Mucosa of stomach (tissue), 1 donor: Measurements from ENCODE around the gene BLID.

Experiments
- H3K27me3 ChIP-seq: one replicate; pipeline ENCODE4 v1.7.0; 2013; ENCODE audit warnings: mild to moderate bottlenecking, low read length; ENCODE audit not compliant: control insufficient read depth, insufficient read depth
- H3K36me3 ChIP-seq: one replicate; pipeline ENCODE4 v1.7.0; 2013; ENCODE audit warnings: low read length; ENCODE audit not compliant: control insufficient read depth, insufficient read depth
- H3K4me1 ChIP-seq: one replicate; pipeline ENCODE4 v1.7.0; 2013; ENCODE audit warnings: mild to moderate bottlenecking, low read length; ENCODE audit not compliant: control insufficient read depth, insufficient read depth
- H3K4me3 ChIP-seq: one replicate; pipeline ENCODE4 v1.7.0; 2013; ENCODE audit warnings: low read length
- H3K9ac ChIP-seq: one replicate; pipeline ENCODE4 v1.7.0; 2013; ENCODE audit warnings: mild to moderate bottlenecking, low read length, moderate library complexity
- H3K9me3 ChIP-seq: one replicate; pipeline ENCODE4 v1.7.0; 2013; ENCODE audit warnings: mild to moderate bottlenecking, low read length, moderate library complexity; ENCODE audit not compliant: control insufficient read depth
- donor health status: Pancreatic carcinoma.

The BLID gene

DNA sequence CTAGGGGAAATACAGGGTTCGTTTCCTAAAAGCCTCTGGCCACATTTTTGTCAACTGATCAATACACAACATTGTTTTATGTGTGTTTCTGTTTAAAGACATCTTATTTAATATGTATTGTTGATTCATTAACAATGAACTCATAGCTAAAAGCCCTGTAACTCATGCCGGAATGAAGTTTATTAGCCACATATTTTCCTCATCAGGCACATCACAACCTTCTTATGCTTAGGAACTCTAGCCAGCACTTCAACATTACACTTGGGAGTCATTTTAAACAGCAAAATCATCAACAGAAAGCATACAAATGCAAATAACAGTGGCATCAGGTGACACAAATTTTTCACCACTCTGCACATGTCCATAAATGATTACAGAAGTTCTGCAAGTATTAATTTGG, 15.1 kb upstream of the BLID start:
- Histone ChIP-seq H3K9me3 (no peaks in the 10 kb centered on the region), H3K27me3 (no peaks in the 10 kb centered on the region), H3K9ac (no peak overlapping the region), H3K4me3 (no peak overlapping the region), H3K4me1 (no peaks in the 10 kb centered on the region), H3K36me3 (no peaks in the 10 kb centered on the region)

DNA sequence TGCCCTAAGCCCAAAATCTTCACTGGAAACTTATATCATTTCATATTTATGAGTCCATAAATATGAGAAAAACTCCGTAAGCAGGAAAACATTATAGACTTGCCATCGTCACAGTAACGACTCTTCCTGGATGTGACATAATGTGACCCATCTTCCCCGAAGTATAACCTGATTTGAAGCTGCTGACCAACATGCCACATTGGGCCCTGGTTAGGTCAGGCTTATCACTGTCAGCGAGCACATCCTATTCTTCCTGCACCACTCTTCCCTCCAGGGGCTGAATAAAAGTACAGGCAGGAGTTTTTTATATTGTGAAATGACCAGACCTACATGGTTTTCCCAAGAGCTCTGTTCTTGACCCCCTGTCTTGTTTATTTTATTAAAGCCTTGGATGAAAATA, 12.1 kb upstream of the BLID start:
- Histone ChIP-seq H3K4me3 (no peak overlapping the region), H3K27me3 (no peaks in the 10 kb centered on the region), H3K4me1 (no peaks in the 10 kb centered on the region), H3K9ac (no peak overlapping the region), H3K36me3 (no peaks in the 10 kb centered on the region), H3K9me3 (no peaks in the 10 kb centered on the region)

DNA sequence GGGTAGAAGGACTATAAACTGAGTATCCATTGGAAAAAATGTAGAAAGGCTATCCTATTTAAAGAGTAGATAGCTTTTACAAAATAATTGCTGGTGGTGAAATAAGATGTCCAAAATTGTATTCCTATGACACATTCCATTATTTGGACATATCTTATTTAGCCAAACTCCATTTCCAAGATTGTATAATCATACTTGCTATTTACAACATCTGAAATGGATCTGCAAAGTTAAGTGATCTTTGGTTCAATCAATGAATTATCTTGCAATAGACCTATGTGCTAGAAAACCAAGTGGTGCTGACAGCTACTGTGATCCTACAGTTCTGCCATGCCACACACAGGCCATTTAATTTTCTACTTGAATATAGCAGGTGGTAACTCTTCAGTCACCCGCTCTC, 11.0 kb upstream of the BLID start:
- Histone ChIP-seq H3K9ac (no peak overlapping the region), H3K4me1 (no peaks in the 10 kb centered on the region), H3K36me3 (no peaks in the 10 kb centered on the region), H3K27me3 (no peaks in the 10 kb centered on the region), H3K4me3 (no peak overlapping the region), H3K9me3 (no peaks in the 10 kb centered on the region)

DNA sequence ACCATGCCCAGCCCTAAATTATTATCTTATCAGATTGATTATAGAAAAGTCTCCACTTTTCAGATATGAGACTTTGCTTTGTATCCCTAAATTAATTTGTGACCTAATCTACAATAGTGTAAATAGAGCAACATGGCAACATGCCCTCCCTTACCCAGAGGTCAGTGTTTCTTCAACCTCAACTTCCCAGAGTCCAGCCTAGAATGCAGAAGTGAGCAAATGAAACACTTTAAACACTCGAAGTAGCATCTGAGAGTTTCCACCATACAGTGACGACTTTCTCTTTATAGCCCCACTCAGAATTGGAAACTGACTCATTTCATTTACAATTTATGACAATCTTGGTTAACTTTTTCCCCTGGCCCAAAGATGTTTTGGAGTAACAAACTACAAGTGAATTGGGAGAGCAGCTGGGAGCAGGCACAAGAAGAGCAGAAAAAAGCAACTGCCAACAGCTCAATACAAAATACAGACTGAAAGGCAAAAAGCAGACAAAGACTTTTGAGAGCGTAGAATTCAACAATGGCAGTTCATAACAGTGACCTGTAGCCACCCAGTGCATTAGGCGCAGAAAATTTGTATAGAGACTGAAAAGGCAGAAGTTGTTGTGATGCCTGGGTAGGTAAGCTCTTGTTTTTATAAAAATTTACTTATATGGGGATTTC, 10.1 kb upstream of the BLID start:
- no peaks in the 10 kb centered on the region for H3K27me3 ChIP-seq
- no peaks in the 10 kb centered on the region for H3K36me3 ChIP-seq
- H3K4me3 ChIP-seq, result no peak overlapping the region
- no peaks in the 10 kb centered on the region for H3K9me3 ChIP-seq
- H3K9ac ChIP-seq, result no peak overlapping the region
- H3K4me1 ChIP-seq, result no peaks in the 10 kb centered on the region

DNA sequence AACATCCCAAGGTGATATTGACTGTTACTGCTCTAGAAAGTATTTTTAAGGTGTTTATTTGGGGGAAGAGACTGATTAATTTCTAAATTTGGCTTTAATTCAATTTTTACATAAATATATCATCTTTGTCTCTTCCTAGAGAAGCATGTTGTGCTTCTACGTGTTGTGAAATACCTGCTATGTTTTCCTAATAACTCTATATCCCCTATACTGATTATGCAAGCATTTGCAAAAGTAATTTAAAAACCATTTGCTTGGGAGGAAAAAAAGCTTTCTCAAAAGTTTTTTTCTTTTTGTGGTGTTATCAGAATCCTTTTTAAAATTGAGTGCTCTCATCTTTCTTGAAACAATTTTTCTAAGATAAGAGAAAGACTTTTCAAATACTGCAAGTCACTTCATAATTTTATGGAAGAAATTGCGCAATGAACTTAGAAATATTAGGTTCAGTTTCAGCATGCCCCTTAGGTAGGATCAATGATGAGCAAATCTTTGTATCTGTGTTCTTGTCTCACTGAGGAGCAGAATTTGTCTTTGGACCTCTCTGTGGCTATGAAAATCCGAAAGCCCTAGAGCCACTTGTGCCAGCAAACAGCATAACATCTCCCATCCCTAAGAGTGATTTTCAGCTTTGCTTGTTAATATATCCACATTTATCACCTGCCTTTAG, 7.4 kb upstream of the BLID start:
- H3K36me3 ChIP-seq, result no peaks in the 10 kb centered on the region
- H3K9ac ChIP-seq, result no peak overlapping the region
- no peak overlapping the region for H3K4me3 ChIP-seq
- H3K9me3 ChIP-seq, result no peaks in the 10 kb centered on the region
- H3K27me3 ChIP-seq, result no peaks in the 10 kb centered on the region
- no peaks in the 10 kb centered on the region for H3K4me1 ChIP-seq

DNA sequence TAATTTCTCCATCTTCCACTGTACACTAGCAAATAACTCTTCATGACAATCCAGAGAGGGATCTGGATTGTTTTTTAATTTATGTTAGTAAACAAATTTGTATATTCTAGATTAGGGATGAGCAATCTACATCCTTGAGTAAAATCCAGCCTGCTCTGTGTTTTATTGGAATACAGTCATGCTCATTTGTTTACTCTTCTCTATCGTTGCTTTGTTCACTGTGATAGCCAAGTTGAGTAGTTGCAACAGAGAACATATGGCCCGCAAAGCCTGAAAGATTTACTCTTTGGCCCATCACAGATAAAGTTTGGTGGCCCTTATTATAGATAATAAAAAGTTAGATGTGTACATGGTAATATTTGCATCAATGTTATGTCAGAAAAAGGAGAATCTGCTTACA, 6.2 kb upstream of the BLID start:
- Histone ChIP-seq H3K9ac (no peak overlapping the region), H3K4me3 (no peak overlapping the region), H3K9me3 (no peaks in the 10 kb centered on the region), H3K4me1 (no peaks in the 10 kb centered on the region), H3K27me3 (no peaks in the 10 kb centered on the region), H3K36me3 (no peaks in the 10 kb centered on the region)

DNA sequence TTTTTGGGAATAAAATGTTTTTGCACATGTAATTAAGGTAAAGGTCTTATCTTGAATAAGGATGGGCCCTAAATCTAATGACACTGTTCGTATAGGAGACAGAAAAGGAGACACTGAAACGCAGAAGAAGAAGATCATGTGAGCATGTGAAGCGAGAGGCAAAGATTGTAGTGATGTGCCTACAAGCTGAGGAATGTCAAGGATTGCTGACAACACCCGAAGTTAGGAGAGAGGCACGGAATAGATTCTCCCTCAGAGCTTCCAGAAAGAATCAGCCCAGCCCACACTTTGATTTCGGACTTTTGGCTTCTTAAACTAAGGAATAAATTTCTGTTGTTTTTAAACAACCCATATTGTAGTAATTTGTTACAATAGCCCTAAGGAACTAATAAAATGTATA, 4.1 kb upstream of the BLID start:
- no peaks in the 10 kb centered on the region for H3K4me1 ChIP-seq
- H3K9me3 ChIP-seq, result no peaks in the 10 kb centered on the region
- H3K9ac ChIP-seq, result no peak overlapping the region
- no peaks in the 10 kb centered on the region for H3K27me3 ChIP-seq
- no peak overlapping the region for H3K4me3 ChIP-seq
- no peaks in the 10 kb centered on the region for H3K36me3 ChIP-seq

DNA sequence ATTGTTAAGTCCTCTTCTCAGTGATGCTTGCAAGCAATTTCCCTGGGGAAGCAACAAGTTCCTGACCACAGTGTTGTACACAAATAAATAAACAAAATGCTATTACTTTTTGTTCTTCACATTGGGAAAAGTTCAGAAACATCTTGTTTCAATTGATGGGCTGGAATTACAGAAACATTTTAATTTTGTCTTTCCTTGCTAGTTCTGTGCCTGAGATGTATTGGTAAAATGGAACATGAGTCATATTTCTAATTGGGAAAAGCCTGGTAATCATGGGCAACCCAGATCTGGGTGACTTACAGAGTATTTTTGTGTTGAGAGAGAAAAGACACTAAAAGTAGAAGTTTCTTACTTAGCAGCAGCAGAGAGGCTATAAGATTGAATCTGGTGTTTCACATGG, 576 bp upstream of the BLID start:
- H3K9ac ChIP-seq, result no peak overlapping the region
- no peak overlapping the region for H3K4me3 ChIP-seq
- H3K36me3 ChIP-seq, result no peaks in the 10 kb centered on the region
- H3K27me3 ChIP-seq, result no peaks in the 10 kb centered on the region
- no peaks in the 10 kb centered on the region for H3K4me1 ChIP-seq
- H3K9me3 ChIP-seq, result no peaks in the 10 kb centered on the region

DNA sequence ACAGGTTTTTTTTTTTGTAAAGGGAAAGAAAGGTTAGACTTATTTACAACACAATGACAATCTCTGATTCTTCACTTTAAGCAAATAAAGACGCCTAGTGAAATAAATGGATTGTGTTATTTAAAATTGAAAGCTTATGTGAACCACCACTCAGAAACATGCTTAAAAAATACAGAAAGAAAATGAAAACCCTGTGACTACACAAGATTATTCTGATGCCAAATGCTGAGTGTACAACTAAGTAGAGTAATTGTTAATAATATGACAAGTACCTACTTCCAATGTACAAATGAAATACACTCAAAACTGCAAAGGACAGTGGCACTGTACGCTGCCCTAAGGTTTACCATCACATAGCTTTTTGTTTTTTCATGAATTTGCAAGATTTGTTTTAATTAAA, 1.0 kb downstream of the BLID start:
- H3K4me1 ChIP-seq, result no peaks in the 10 kb centered on the region
- H3K9me3 ChIP-seq, result no peaks in the 10 kb centered on the region
- no peak overlapping the region for H3K9ac ChIP-seq
- H3K27me3 ChIP-seq, result no peaks in the 10 kb centered on the region
- no peak overlapping the region for H3K4me3 ChIP-seq
- H3K36me3 ChIP-seq, result no peaks in the 10 kb centered on the region

DNA sequence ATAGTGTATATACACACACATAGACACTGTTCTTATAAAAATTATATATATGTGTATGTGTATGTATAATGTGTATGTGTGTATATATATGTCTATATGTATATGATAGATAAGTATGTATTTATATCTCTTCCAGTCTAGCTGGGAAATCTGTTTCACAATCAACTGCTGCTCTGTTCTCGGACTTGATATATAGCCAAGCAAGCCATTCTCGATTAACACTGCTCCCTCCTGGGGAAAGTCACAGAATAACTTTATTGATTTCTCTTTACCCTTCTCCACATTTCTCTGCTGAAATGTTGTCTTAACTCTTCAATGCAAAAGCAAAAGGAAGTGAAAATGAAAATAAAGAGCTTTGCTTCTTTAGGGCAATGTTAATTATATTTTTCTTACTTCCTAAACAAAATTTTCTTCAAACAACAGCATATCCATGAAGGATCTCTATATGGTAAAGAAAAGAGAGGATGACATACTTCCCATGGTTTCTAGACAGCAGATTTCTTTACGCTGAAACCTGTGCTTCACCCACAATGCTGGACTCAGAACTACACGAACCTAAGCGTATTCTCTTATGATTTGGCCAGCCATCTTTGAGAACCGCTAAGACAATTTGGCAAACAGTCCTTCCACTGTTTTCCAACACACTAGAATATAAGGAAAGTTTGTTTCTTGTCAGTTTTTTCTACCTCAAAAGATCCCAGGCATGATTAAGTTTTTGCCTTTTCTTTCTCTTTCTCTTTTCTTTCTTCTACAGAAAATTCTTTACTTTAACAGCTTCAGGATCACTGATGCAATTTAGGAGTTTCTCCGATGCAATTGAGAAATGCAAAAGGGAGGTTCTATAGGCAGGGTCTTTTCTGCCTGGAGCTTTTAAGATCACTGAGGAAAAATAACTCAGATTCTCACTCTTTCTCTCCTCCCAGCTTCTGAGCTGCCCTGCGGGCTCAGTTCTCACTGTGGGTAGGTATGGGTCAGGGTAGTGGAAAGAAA, 1.9 kb downstream of the BLID start:
- Histone ChIP-seq H3K4me1 (no peaks in the 10 kb centered on the region), H3K4me3 (no peak overlapping the region), H3K9me3 (no peaks in the 10 kb centered on the region), H3K27me3 (no peaks in the 10 kb centered on the region), H3K36me3 (no peaks in the 10 kb centered on the region), H3K9ac (no peak overlapping the region)

DNA sequence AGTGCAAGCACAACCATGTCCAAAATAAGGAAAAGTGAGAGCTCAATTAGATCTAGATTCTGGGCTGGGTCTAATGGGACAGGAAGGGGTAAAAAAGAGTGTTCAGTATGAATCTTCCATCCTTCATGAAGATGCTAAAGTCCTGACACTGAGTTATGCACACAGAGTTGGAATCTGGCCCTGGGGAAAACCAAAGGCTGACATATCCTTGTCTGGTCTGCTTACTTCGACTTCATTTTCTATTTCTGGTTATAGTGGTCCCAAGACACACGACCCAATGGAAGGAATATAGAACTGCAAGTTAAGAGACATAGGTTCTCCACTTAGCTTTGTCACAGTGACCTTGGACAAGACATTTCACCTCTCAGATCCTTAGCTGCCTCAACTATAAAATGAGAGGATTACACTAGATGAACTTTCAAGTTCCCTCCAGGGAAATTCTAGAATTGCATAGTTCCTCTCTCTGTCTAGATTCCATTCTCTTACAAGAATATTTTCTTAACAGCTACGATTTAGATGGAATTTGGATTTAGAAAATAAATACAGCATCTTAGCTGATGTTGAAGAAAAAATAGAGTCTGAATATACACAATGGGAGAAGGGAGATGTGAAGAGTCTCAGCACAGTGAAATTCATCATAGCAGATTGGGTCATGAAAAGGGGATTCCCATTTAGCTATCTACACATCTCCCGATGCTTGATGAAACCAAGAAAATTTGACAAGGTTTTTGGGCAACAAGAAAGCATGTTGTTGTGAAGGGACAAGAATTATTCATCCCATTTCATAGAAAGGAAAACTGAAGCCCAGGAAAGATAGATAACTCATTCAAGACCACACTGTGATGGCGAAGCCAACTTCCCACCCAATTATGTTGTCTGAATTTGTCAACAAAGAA, 3.3 kb downstream of the BLID start:
- Histone ChIP-seq H3K36me3 (no peaks in the 10 kb centered on the region), H3K4me3 (no peak overlapping the region), H3K9me3 (no peaks in the 10 kb centered on the region), H3K4me1 (no peaks in the 10 kb centered on the region), H3K27me3 (no peaks in the 10 kb centered on the region), H3K9ac (no peak overlapping the region)
